T-helper 2 cell treated with Interferon-gamma antibody and Interleukin-4, amounts not matched to agents 5 μg/mL and 100 μg/mL, for 36 hours (primary cell): ENCODE results near the gene TBC1D19.

ENCODE experiments used
- DNase-seq: peaks from one replicate; pipeline ENCODE4 v3.0.0; 2021; ENCODE audit warnings: low spot score
- H3K27ac Mint-ChIP-seq: one replicate; pipeline ENCODE4 v1.8.0; 2021; ENCODE audit warnings: mild to moderate bottlenecking, mixed read lengths
- H3K27me3 Mint-ChIP-seq: one replicate; pipeline ENCODE4 v1.8.0; 2021; ENCODE audit warnings: low read depth, mixed read lengths
- H3K36me3 Mint-ChIP-seq: one replicate; pipeline ENCODE4 v1.8.0; 2021; ENCODE audit warnings: low read depth, mixed read lengths
- H3K4me1 Mint-ChIP-seq: one replicate; pipeline ENCODE4 v1.8.0; 2021; ENCODE audit warnings: low read depth, mixed read lengths
- H3K4me3 Mint-ChIP-seq: one replicate; pipeline ENCODE4 v1.8.0; 2022; ENCODE audit warnings: mild to moderate bottlenecking, moderate library complexity, mixed read lengths
- H3K9me3 Mint-ChIP-seq: one replicate; pipeline ENCODE4 v1.8.0; 2021; ENCODE audit warnings: mixed read lengths

TBC1D19 gene

DNA sequence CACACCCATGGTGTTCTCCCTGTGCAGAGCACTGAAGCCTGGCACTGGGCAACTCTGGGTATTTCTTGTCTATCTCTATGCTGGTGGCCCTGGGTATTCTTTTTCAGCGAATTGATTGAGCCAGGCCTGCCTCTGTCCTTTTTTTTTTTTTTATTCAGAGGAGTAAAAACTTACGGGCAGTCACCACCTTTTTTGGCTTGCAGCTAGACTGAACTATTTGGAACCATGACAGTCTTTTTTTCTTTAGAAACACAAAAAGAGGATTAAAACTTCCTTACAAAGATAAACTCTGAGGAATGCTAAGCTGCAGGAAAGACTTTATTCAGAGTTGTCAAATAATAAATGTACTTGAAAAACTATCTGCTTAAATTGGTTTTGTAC, 157.6 kb downstream of the TBC1D19 start:
- no peak overlapping the region for H3K27ac Mint-ChIP-seq
- peaks cover 13% of the 10 kb centered on the region for H3K27me3 Mint-ChIP-seq
- no peak for DNase-seq
- H3K36me3 Mint-ChIP-seq: peaks cover 3% of the 10 kb centered on the region
- no peak overlapping the region for H3K4me3 Mint-ChIP-seq
- no peaks in the 10 kb centered on the region for H3K9me3 Mint-ChIP-seq
- peaks cover 3% of the 10 kb centered on the region for H3K4me1 Mint-ChIP-seq

- peak overlapping the region; percentile 29 for H3K4me3 Mint-ChIP-seq
- peak; percentile 67 for DNase-seq
- H3K27ac Mint-ChIP-seq: no peak overlapping the region
- no peaks in the 10 kb centered on the region for H3K9me3 Mint-ChIP-seq
- H3K36me3 Mint-ChIP-seq: peaks cover 5% of the 10 kb centered on the region
- peaks cover 8% of the 10 kb centered on the region for H3K4me1 Mint-ChIP-seq
- H3K27me3 Mint-ChIP-seq: peaks cover 20% of the 10 kb centered on the region
Observed at GRCh38 chr4:26746802-26747213, 162.9 kb downstream of the TBC1D19 start.

DNA sequence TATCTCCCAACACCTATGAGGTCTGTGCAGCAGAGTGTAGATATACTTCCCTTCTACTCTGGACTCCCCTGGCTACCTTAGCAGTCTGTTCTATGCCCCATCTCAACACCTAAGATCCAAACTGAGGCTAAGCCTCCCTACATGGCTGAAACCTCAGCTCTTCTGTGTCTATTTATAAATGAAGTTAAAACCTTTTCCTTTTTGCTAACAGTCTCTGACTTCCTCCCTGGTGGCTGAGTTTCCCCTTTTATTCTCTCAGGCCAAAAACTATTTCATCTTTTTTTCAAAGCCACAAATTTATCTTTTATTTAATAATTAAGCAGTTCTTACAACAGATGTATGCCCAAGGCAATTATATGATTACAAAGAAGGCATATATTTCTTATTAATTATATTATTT, 164.9 kb downstream of the TBC1D19 start:
- Mint-ChIP-seq H3K4me1 (peaks cover 8% of the 10 kb centered on the region), H3K4me3 (no peak overlapping the region)

DNA sequence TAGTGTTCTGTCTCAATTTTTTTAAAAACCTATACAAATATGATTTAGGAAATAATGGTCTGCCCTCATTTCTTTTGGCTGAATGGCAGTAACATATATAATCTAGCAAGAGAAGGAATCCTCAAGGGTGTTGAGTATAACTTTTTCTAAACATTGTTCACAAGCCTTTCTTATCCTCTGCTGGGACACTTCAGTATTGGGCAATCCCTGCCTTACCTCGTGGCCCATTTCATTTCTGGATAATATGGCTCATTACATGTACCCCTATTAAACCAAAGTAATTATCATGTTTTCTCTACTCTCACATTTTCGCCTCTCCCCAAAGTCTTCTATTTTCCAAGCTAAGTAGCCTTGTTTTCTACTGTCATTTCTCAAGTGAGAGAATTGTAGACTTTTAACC, 166.0 kb downstream of the TBC1D19 start:
- H3K36me3 Mint-ChIP-seq: peaks cover 5% of the 10 kb centered on the region
- H3K27me3 Mint-ChIP-seq: peaks cover 12% of the 10 kb centered on the region
- no peaks in the 10 kb centered on the region for H3K9me3 Mint-ChIP-seq
- no peak for DNase-seq
- peaks cover 8% of the 10 kb centered on the region for H3K4me1 Mint-ChIP-seq
- no peak overlapping the region for H3K27ac Mint-ChIP-seq
- no peak overlapping the region for H3K4me3 Mint-ChIP-seq

More for the DNA sequence above, 164.9 kb downstream of the TBC1D19 start:
- no peak for DNase-seq
- Mint-ChIP-seq H3K9me3 (no peaks in the 10 kb centered on the region), H3K36me3 (peaks cover 5% of the 10 kb centered on the region), H3K27ac (no peak overlapping the region), H3K27me3 (peaks cover 17% of the 10 kb centered on the region)

- H3K9me3 Mint-ChIP-seq: no peaks in the 10 kb centered on the region
- no peak overlapping the region for H3K27ac Mint-ChIP-seq
- DNase-seq: no peak
- H3K36me3 Mint-ChIP-seq: peaks cover 5% of the 10 kb centered on the region
- no peak overlapping the region for H3K4me3 Mint-ChIP-seq
- peaks cover 12% of the 10 kb centered on the region for H3K27me3 Mint-ChIP-seq
- H3K4me1 Mint-ChIP-seq: peaks cover 8% of the 10 kb centered on the region
Observed at GRCh38 chr4:26751004-26751403, 167.1 kb downstream of the TBC1D19 start.

DNA sequence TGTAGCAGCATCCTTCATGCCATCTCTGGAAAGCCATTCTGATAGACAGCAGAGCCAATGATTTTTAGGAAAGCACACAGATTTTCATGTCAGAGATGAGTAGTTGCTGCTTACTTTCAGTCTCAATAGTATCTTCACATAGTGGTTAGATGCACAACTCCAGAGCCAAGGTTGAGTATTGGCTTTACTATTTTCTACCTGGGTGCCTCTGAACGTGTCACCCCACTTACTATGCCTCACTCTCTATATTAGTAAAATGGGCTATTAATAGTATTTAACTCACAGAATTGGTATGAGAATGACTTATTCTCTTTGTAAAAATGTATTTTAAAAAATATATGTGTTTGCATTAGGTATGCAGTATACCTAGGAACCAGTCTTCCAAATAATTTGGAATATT, 168.0 kb downstream of the TBC1D19 start:
- Mint-ChIP-seq H3K27ac (no peak overlapping the region), H3K9me3 (no peaks in the 10 kb centered on the region), H3K4me3 (no peak overlapping the region), H3K4me1 (peaks cover 2% of the 10 kb centered on the region), H3K27me3 (peaks cover 8% of the 10 kb centered on the region), H3K36me3 (peaks cover 2% of the 10 kb centered on the region)
- DNase-seq: no peak

- Mint-ChIP-seq H3K27me3 (peaks cover 8% of the 10 kb centered on the region), H3K36me3 (peaks cover 2% of the 10 kb centered on the region), H3K27ac (no peak overlapping the region), H3K4me1 (peaks cover 1% of the 10 kb centered on the region), H3K9me3 (no peaks in the 10 kb centered on the region), H3K4me3 (no peak overlapping the region)
- no peak for DNase-seq
Observed at GRCh38 chr4:26753187-26753586, 169.3 kb downstream of the TBC1D19 start.

DNA sequence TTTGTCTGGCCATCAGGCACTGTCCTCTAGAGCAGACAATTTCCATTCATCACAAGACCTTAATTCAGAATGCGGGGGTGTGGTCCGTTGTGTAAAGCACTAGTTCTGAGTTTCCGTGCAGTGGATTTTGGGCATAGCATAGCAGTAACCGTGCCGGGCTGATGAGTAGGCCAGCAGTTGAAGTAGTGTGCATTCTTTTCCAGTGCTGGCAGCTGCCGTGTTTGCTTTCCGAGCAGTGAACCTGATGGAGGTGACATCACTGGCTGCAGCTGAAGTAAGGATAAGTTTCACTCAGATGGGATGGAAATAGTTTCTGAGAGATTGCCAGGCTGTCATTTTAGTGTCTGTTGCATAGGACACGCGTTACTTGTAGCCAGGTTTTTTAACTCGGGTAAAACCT, 169.7 kb downstream of the TBC1D19 start:
- Mint-ChIP-seq H3K9me3 (no peaks in the 10 kb centered on the region), H3K4me1 (peaks cover 1% of the 10 kb centered on the region), H3K27me3 (peaks cover 5% of the 10 kb centered on the region), H3K36me3 (peaks cover 2% of the 10 kb centered on the region), H3K4me3 (no peak overlapping the region), H3K27ac (no peak overlapping the region)
- DNase-seq: no peak

- Mint-ChIP-seq H3K36me3 (no peaks in the 10 kb centered on the region), H3K4me3 (no peak overlapping the region), H3K9me3 (no peaks in the 10 kb centered on the region), H3K27me3 (no peaks in the 10 kb centered on the region), H3K4me1 (peaks cover 3% of the 10 kb centered on the region), H3K27ac (no peak overlapping the region)
- DNase-seq: no peak
Observed at GRCh38 chr4:26757751-26758150, 173.9 kb downstream of the TBC1D19 start.

GRCh38 chr4:26758899-26759298, 175.0 kb downstream of the TBC1D19 start:
- H3K4me3 Mint-ChIP-seq: no peak overlapping the region

DNA sequence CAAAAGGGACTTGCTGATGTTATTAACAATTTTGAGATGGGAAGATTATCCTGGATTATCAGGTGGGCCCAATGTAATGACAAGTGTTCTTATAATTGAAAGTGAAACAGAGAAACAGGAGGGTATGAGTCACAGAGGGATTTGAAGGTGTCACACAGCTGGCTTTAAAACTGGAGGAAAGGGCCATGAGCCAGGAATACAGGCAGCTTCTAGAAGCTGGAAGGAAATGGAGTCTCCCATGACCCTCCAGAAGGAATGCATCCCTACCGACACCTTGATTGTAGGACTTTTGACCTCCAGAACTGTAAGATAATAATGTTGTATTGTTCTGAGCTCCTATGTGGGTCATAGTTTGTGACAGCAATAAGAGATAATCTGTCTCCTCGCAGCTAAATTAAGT, 178.8 kb downstream of the TBC1D19 start:
- Mint-ChIP-seq H3K36me3 (no peaks in the 10 kb centered on the region), H3K4me3 (no peak overlapping the region), H3K27ac (no peak overlapping the region), H3K4me1 (peaks cover 6% of the 10 kb centered on the region), H3K27me3 (peaks cover 6% of the 10 kb centered on the region), H3K9me3 (no peaks in the 10 kb centered on the region)
- no peak for DNase-seq

More at GRCh38 chr4:26758899-26759298, 175.0 kb downstream of the TBC1D19 start:
- Mint-ChIP-seq H3K36me3 (no peaks in the 10 kb centered on the region), H3K27ac (no peak overlapping the region), H3K4me1 (peaks cover 3% of the 10 kb centered on the region), H3K9me3 (no peaks in the 10 kb centered on the region), H3K27me3 (no peaks in the 10 kb centered on the region)
- DNase-seq: no peak

- Mint-ChIP-seq H3K27ac (no peak overlapping the region), H3K4me1 (peaks cover 6% of the 10 kb centered on the region), H3K4me3 (no peak overlapping the region), H3K36me3 (no peaks in the 10 kb centered on the region), H3K27me3 (peaks cover 6% of the 10 kb centered on the region), H3K9me3 (no peaks in the 10 kb centered on the region)
- no peak for DNase-seq
Observed at GRCh38 chr4:26763063-26763462, 179.2 kb downstream of the TBC1D19 start.

- peaks cover 6% of the 10 kb centered on the region for H3K27me3 Mint-ChIP-seq
- no peaks in the 10 kb centered on the region for H3K9me3 Mint-ChIP-seq
- peaks cover 6% of the 10 kb centered on the region for H3K4me1 Mint-ChIP-seq
- H3K27ac Mint-ChIP-seq: no peak overlapping the region
- H3K36me3 Mint-ChIP-seq: no peaks in the 10 kb centered on the region
- no peak overlapping the region for H3K4me3 Mint-ChIP-seq
- DNase-seq: no peak
Observed at GRCh38 chr4:26763648-26764047, 179.8 kb downstream of the TBC1D19 start.

GRCh38 chr4:26764231-26764630, 180.3 kb downstream of the TBC1D19 start:
- H3K36me3 Mint-ChIP-seq: no peaks in the 10 kb centered on the region
- no peaks in the 10 kb centered on the region for H3K9me3 Mint-ChIP-seq
- H3K27me3 Mint-ChIP-seq: peaks cover 6% of the 10 kb centered on the region
- no peak overlapping the region for H3K4me3 Mint-ChIP-seq
- no peak for DNase-seq
- H3K27ac Mint-ChIP-seq: no peak overlapping the region
- peaks cover 6% of the 10 kb centered on the region for H3K4me1 Mint-ChIP-seq

GRCh38 chr4:26765515-26765914, 181.6 kb downstream of the TBC1D19 start:
- H3K27me3 Mint-ChIP-seq: peaks cover 6% of the 10 kb centered on the region
- no peak overlapping the region for H3K27ac Mint-ChIP-seq
- no peak for DNase-seq
- H3K36me3 Mint-ChIP-seq: no peaks in the 10 kb centered on the region
- H3K9me3 Mint-ChIP-seq: no peaks in the 10 kb centered on the region
- H3K4me3 Mint-ChIP-seq: no peak overlapping the region
- H3K4me1 Mint-ChIP-seq: peaks cover 6% of the 10 kb centered on the region
